Epithelial cell of prostate (primary cell): Measurements from ENCODE around the gene IL32.

Experiments
- DNase-seq: peaks from one replicate; pipeline ENCODE4 v3.0.0-alpha.2; 2011; ENCODE audit warnings: low read depth, low spot score
- H3K27ac ChIP-seq: fragments of 450-650 bp; 2 replicates; pipeline ENCODE4 v1.5.1; 2017; ENCODE audit warnings: mild to moderate bottlenecking

The IL32 gene

GRCh38 chr16:3027489-3027795, 38.0 kb upstream of the IL32 start:
- DNase-seq, result no peak
- H3K27ac ChIP-seq, result no peak overlapping the region

GRCh38 chr16:3027983-3028715, 37.3 kb upstream of the IL32 start:
- no peak for DNase-seq
- H3K27ac ChIP-seq, result no peak overlapping the region

GRCh38 chr16:3028716-3029319, 36.6 kb upstream of the IL32 start:
- no peak for DNase-seq
- no peak overlapping the region for H3K27ac ChIP-seq

GRCh38 chr16:3029491-3030221, 35.8 kb upstream of the IL32 start:
- no peak overlapping the region for H3K27ac ChIP-seq
- no peak for DNase-seq

- H3K27ac ChIP-seq, result no peak overlapping the region
- DNase-seq, result no peak
These were observed 34.9 kb upstream of the IL32 start for GRCh38 chr16:3030222-3031212.

GRCh38 chr16:3032624-3033023, 32.8 kb upstream of the IL32 start:
- no peak for DNase-seq
- H3K27ac ChIP-seq, result no peak overlapping the region

- no peak overlapping the region for H3K27ac ChIP-seq
- no peak for DNase-seq
These were observed 30.0 kb upstream of the IL32 start for GRCh38 chr16:3035289-3035971.

- H3K27ac ChIP-seq, result peak overlapping the region; percentile 46
- DNase-seq, result no peak
These were observed 29.3 kb upstream of the IL32 start for GRCh38 chr16:3035972-3036725.

- no peak for DNase-seq
These were observed 28.6 kb upstream of the IL32 start, which contains the start of gene BICDL2 for GRCh38 chr16:3036726-3037315. BICDL2 (minus strand) TSS chr16:3036944; CDS start chr16:3035496, 1,448 bp downstream.

GRCh38 chr16:3038256-3038655, 27.2 kb upstream of the IL32 start:
- DNase-seq, result no peak
- peak overlapping the region; percentile 49 for H3K27ac ChIP-seq

More at GRCh38 chr16:3036726-3037315, 28.6 kb upstream of the IL32 start, which contains the start of gene BICDL2:
- peak within 1 kb of the TSS; percentile 49 for H3K27ac ChIP-seq

GRCh38 chr16:3038896-3039295, 26.5 kb upstream of the IL32 start:
- H3K27ac ChIP-seq, result no peak overlapping the region
- DNase-seq, result no peak

- no peak for DNase-seq
- no peak overlapping the region for H3K27ac ChIP-seq
These were observed 23.1 kb upstream of the IL32 start for GRCh38 chr16:3042376-3042775.

GRCh38 chr16:3044708-3045107, 20.7 kb upstream of the IL32 start:
- no peak for DNase-seq
- no peak overlapping the region for H3K27ac ChIP-seq

- no peak within 1 kb of the TSS for H3K27ac ChIP-seq
- no peak for DNase-seq
These were observed 19.4 kb upstream of the IL32 start, which contains the start of gene MMP25 for GRCh38 chr16:3045758-3046640. MMP25 (plus strand) TSS chr16:3046561; CDS start chr16:3046918, 357 bp downstream.

GRCh38 chr16:3046641-3047386, 18.6 kb upstream of the IL32 start:
- no peak for DNase-seq
- no peak overlapping the region for H3K27ac ChIP-seq

- no peak for DNase-seq
- no peak overlapping the region for H3K27ac ChIP-seq
These were observed 18.1 kb upstream of the IL32 start for GRCh38 chr16:3047387-3047720.

GRCh38 chr16:3049921-3050481, 15.4 kb upstream of the IL32 start:
- no peak overlapping the region for H3K27ac ChIP-seq
- no peak for DNase-seq
